GM12873 (cell line): ENCODE results near the gene ZFAND3.

ENCODE experiments used
- CTCF ChIP-seq: IDR thresholded peaks from 2 replicates; pipeline ENCODE4 v1.5.1; 2012; ENCODE audit warnings: low read depth, mild to moderate bottlenecking, moderate library complexity, low read length, control low read depth; ENCODE audit not compliant: insufficient read depth; ENCODE audit errors: missing control alignments

Gene ZFAND3

GRCh38 chr6:38034274-38034914 is 214.9 kb downstream of the ZFAND3 start:
- TF ChIP-seq CTCF: peak; percentile 58

DNA sequence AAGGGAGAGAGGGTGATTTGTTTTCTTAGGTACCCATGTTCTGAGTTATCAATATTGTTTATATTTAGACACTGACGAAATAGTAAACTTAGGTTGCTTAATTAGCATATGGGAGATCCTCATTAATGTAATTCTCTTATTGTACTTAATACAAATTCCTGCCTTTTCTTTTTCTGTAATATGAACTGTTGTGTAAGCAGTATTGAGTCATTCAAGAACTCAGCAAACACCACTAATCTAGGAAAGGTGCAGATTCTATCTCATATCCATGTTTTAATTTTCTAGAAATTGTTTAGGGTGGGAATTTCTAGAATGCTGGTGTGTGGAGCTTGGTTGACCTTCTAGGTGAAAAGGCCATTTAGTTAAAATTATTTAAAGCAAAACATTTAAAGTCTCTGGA is 216.0 kb downstream of the ZFAND3 start:
- no peak for TF ChIP-seq CTCF

- TF ChIP-seq CTCF: no peak
Measured at GRCh38 chr6:38039502-38039901, 220.0 kb downstream of the ZFAND3 start.

DNA sequence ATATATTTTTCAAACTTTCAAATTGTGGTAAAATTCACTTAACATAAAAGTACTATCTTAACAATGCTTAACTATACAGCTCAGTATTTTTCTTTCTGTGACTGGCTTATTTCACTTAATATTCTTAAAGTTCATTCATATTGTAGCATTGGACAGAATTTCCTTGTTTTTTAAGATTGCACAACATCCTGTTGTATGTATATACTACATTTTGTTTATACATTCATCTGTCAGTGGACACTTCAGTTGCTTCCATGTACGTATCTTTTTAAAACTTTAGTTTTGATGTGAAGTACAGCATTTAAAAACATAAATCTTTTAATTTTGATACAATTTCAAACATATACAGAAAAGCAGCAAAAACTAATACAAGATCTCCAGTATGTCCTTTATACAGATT is 220.7 kb downstream of the ZFAND3 start:
- TF ChIP-seq CTCF: no peak

- no peak for TF ChIP-seq CTCF
Measured at GRCh38 chr6:38043259-38043753, 223.8 kb downstream of the ZFAND3 start.

DNA sequence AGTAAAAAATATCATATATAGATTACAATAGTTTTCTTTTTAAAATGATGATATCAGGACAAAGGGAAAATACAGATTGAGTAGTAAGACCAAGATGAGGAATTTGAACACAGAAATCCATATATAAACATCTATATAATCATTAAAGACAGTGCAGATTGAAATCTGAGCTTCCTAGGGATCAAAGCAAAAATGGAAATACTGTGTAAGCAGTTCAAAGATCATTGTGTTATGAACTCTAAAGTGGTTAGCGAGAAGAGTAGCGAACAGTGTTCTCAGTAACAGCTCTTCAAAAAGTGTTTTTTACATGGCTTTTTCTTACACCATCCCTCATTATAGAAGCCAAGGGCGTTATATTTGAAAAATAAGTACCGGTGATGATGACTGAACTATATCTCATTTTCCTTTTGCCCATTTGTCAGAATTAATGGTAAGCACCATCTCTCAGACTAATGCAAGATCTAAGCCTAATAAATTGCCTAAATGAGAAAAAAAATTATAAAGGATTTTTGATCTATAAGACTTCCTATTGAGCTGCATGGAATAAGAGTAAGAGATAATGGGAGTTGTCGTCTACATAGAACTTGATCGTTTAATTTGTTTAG is 226.3 kb downstream of the ZFAND3 start:
- no peak for TF ChIP-seq CTCF

DNA sequence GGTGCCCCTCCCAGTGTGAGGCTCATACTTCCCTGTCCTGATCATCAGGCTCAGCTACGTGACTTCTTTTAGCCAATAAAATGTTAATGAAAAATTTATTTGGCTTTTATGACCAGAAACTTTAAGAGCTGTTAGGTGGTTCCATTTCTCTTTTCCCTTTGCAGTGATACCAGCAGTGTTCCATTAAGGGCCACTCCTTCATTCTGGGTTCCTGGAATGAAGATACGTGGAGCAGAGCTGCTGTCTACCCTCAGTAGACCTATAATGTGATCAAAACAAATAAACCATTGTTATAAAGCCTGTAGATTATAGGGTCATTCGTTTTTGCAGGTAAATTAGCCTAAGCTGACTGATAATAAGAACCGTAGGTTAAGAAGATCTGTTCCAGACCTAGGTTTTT is 228.0 kb downstream of the ZFAND3 start:
- no peak for TF ChIP-seq CTCF
